GM23338 (cell line): Measurements from ENCODE around the gene FGF21. TPM values are rescaled to one million over a fixed set of nuclear protein-coding genes. Genes with fewer than 3 reads are reported as not detected.
A peak's percentile ranks its signal among the peaks of the same experiment; 100 is the strongest.

Experiments used
- ATAC-seq: fragments of 200-7000 bp; cut with Tn5 transposase; 3 replicates; pipeline ENCODE4 v1.9.1; 2020
- DNase-seq: peaks from one replicate; pipeline ENCODE4 v3.0.0-alpha.2; 2015; ENCODE audit warnings: low spot score
- H2AFZ ChIP-seq: fragments of 200-600 bp; sonication (generic); 2 replicates; pipeline ENCODE4 v1.8.0; 2016; ENCODE audit warnings: antibody characterized with exemption, mild to moderate bottlenecking, moderate library complexity
- H3F3A ChIP-seq: fragments of 200-600 bp; sonication (generic); replicated peaks from 2 replicates; pipeline ENCODE4 v1.8.0; 2017; ENCODE audit warnings: antibody characterized with exemption, mixed run types, low read depth
- H3K27ac ChIP-seq: fragments of 200-600 bp; sonication (generic); 2 replicates; pipeline ENCODE4 v1.6.1; 2016; ENCODE audit warnings: low read depth
- H3K27me3 ChIP-seq: fragments of 200-600 bp; sonication (generic); 2 replicates; pipeline ENCODE4 v1.8.0; 2016; ENCODE audit warnings: mild to moderate bottlenecking, mixed run types, moderate library complexity; ENCODE audit not compliant: insufficient read depth
- H3K36me3 ChIP-seq: fragments of 200-600 bp; sonication (generic); 2 replicates; pipeline ENCODE4 v1.8.0; 2016; ENCODE audit warnings: mild to moderate bottlenecking; ENCODE audit not compliant: insufficient read depth
- H3K4me1 ChIP-seq: fragments of 200-600 bp; sonication (generic); 2 replicates; pipeline ENCODE4 v1.8.0; 2016; ENCODE audit warnings: mild to moderate bottlenecking, moderate library complexity; ENCODE audit not compliant: insufficient read depth
- H3K4me2 ChIP-seq: fragments of 200-600 bp; sonication (generic); 2 replicates; pipeline ENCODE4 v1.7.1; 2017; ENCODE audit warnings: mixed run types
- H3K4me3 ChIP-seq: fragments of 200-600 bp; sonication (generic); 2 replicates; pipeline ENCODE4 v1.6.1; 2016; ENCODE audit warnings: mixed run types
- H3K79me2 ChIP-seq: fragments of 200-600 bp; sonication (generic); replicated peaks from 2 replicates; pipeline ENCODE4 v1.8.0; 2017; ENCODE audit warnings: mild to moderate bottlenecking; ENCODE audit not compliant: insufficient read depth
- H3K9me2 ChIP-seq: fragments of 200-600 bp; sonication (generic); 2 replicates; pipeline ENCODE4 v1.8.0; 2017; ENCODE audit not compliant: insufficient read depth
- H4K20me1 ChIP-seq: fragments of 200-600 bp; sonication (generic); replicated peaks from 2 replicates; pipeline ENCODE4 v1.8.0; 2017; ENCODE audit warnings: mild to moderate bottlenecking; ENCODE audit not compliant: insufficient read depth
- H3K27ac Mint-ChIP-seq: 2 replicates; pipeline ENCODE4 v1.8.0; 2020; ENCODE audit warnings: inconsistent platforms, mild to moderate bottlenecking, moderate library complexity, mixed read lengths
- H3K27me3 Mint-ChIP-seq: 3 replicates; pipeline ENCODE4 v1.8.0; 2022; ENCODE audit warnings: low read depth, mild to moderate bottlenecking, moderate library complexity, mixed read lengths, inconsistent platforms; ENCODE audit not compliant: insufficient read depth, poor library complexity
- H3K36me3 Mint-ChIP-seq: 3 replicates; pipeline ENCODE4 v1.8.0; 2021; ENCODE audit warnings: low read depth, mild to moderate bottlenecking, inconsistent platforms, moderate library complexity, mixed read lengths
- H3K4me1 Mint-ChIP-seq: 3 replicates; pipeline ENCODE4 v1.8.0; 2020; ENCODE audit warnings: mild to moderate bottlenecking, inconsistent platforms, mixed read lengths
- H3K4me3 Mint-ChIP-seq: 3 replicates; pipeline ENCODE4 v1.8.0; 2021; ENCODE audit warnings: moderate library complexity, mild to moderate bottlenecking, inconsistent platforms, mixed read lengths
- H3K9me3 Mint-ChIP-seq: 3 replicates; pipeline ENCODE4 v1.8.0; 2020; ENCODE audit warnings: moderate library complexity, mild to moderate bottlenecking, inconsistent platforms, mixed read lengths
- ZNF331 ChIP-seq: fragments of 250-450 bp; sonication (Bioruptor Pico); IDR thresholded peaks from 2 replicates; pipeline ENCODE4 v1.5.0; 2020; ENCODE audit warnings: low read depth, mild to moderate bottlenecking, moderate library complexity
- polyA plus RNA-seq: library from polyadenylated mRNA; unstranded; fragments of >200 nt; fragmentation: Nextera tagmentation; extraction: Ambion mirVana; gene quantifications from 2 replicates; pipeline ENCODE4 v1.2.1, GENCODE V29; 2016
- total RNA-seq: library from RNA; depleted of rRNA; stranded (reverse); fragments of >200 nt; shearing (Covaris generic); gene quantifications from 2 replicates; pipeline ENCODE4 v1.2.3, GENCODE V29; 2014
- TF ChIP-seq, protein P1 (sequence below), 2 experiments: fragments of 200-600 bp in 1 of 2; sonication (generic) in 1 of 2; conservative IDR thresholded peaks; 2 replicates each; pipeline versions ENCODE4 v1.5.1 to v1.6.1; 2016 to 2017; ENCODE audit warnings: antibody characterized with exemption in 2 of 2, low read depth in 2 of 2, mild to moderate bottlenecking in 2 of 2, moderate library complexity in 1 of 2
- TF ChIP-seq, protein P2 (sequence below): IDR thresholded peaks from 2 replicates; pipeline ENCODE4 v1.6.1; 2016; ENCODE audit warnings: antibody characterized with exemption

FGF21 gene
- total and polyA plus RNA-seq, 2 experiments from 2014 or later: 0.78 to 1.3 TPM

DNA sequence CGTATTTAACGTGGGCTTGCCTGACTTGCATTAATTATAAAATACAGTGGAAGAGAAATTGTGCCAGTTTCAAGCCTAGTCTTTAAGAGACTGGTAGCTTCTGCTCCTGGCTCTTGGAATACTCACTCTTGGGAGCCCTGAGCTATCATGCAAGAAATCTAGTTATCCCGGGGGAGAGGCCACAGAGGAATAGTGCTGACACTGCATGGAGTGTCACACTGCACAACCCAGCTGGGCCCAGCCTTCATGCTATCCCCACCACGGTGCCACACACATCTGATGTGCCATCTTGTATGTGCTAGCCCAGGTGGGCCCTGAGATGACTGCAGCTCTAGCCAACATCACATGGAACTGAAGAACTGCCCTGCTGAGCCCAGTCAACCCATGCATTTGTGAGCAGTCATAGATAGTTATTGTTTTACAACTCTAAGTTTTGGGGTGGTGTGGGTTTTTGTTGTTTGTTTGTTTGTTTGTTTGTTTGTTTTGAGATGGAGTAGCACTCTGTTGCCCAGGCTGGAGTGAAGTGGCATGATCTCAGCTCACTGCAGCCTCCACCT, 44.1 kb upstream of the FGF21 start:
- H3K4me1 ChIP-seq: peaks cover 23% of the 10 kb centered on the region; the same call in 1 of the 2 replicates
- no peak overlapping the region for H3K4me3 ChIP-seq
- peaks cover 9% of the 10 kb centered on the region for H3K9me3 Mint-ChIP-seq
- DNase-seq (no peak), ATAC-seq (no peak)
- no peak overlapping the region for H3K4me3 Mint-ChIP-seq
- peaks cover 14% of the 10 kb centered on the region; the same call in 1 of the 2 replicates for H3F3A ChIP-seq
- no peaks in the 10 kb centered on the region for H3K9me2 ChIP-seq
- no peaks in the 10 kb centered on the region for H3K36me3 ChIP-seq
- peak; percentile 83 for TF ChIP-seq ZNF331 (CRISPR knock-in tag)
- TF ChIP-seq, protein P1, sequence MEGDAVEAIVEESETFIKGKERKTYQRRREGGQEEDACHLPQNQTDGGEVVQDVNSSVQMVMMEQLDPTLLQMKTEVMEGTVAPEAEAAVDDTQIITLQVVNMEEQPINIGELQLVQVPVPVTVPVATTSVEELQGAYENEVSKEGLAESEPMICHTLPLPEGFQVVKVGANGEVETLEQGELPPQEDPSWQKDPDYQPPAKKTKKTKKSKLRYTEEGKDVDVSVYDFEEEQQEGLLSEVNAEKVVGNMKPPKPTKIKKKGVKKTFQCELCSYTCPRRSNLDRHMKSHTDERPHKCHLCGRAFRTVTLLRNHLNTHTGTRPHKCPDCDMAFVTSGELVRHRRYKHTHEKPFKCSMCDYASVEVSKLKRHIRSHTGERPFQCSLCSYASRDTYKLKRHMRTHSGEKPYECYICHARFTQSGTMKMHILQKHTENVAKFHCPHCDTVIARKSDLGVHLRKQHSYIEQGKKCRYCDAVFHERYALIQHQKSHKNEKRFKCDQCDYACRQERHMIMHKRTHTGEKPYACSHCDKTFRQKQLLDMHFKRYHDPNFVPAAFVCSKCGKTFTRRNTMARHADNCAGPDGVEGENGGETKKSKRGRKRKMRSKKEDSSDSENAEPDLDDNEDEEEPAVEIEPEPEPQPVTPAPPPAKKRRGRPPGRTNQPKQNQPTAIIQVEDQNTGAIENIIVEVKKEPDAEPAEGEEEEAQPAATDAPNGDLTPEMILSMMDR (conservative IDR thresholded peaks at IDR 0.05; ENCODE audit: low read depth in 2 of 2): no peak
- TF ChIP-seq, protein P2, sequence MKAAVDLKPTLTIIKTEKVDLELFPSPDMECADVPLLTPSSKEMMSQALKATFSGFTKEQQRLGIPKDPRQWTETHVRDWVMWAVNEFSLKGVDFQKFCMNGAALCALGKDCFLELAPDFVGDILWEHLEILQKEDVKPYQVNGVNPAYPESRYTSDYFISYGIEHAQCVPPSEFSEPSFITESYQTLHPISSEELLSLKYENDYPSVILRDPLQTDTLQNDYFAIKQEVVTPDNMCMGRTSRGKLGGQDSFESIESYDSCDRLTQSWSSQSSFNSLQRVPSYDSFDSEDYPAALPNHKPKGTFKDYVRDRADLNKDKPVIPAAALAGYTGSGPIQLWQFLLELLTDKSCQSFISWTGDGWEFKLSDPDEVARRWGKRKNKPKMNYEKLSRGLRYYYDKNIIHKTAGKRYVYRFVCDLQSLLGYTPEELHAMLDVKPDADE: no peak
- no peak overlapping the region for H3K4me2 ChIP-seq
- H3K4me1 Mint-ChIP-seq: peaks cover 25% of the 10 kb centered on the region
- H3K27ac ChIP-seq: no peak overlapping the region
- peaks cover 7% of the 10 kb centered on the region; the same call in 1 of the 3 replicates for H3K36me3 Mint-ChIP-seq
- no peaks in the 10 kb centered on the region for H3K27me3 ChIP-seq
- no peaks in the 10 kb centered on the region for H3K79me2 ChIP-seq
- no peaks in the 10 kb centered on the region for H4K20me1 ChIP-seq
- H2AFZ ChIP-seq: no peak overlapping the region
- H3K27ac Mint-ChIP-seq: no peak overlapping the region
- peaks cover 21% of the 10 kb centered on the region for H3K27me3 Mint-ChIP-seq

DNA sequence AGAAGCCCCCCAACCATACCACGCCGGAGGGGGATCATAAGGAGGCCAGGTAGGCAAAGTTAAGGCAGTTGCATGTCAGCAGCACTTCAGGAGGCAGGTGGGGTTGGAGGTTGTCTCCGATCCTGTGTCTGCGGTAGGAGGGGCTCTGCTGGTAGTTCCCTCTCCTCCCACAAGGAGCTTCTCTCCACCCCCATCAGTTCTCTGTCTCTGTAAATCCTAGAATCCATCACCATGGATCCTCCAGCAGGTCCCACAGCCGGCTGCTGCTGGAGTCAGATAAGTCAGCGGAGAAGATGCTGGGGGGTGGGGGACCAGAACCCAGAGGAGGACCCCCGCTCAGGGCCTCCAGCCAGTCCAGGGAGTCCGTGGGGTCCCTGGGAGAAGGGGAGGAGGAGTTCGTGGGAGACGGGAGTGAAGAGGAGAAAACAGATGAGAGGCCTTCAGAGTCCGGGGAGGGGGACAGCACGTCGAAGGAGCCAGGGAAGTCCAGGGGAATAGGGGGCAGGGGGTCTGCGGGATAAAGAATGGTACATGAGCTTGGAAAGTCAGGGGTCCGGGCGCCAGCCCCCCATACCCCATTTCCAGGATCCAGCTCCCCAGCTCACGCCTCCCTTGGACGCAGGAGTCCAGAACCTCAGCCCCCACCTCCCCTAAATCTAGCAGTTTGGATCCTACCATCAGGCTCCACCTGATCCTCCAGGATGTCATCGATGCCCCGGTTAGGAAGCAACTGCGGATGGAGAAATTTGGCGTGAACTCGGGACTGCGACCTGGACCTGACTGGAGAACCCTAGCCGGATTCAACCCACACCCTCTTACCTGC, 42.1 kb upstream of the FGF21 start:
- TF ChIP-seq, protein P1 (conservative IDR thresholded peaks at IDR 0.05; ENCODE audit: low read depth in 2 of 2): peak; percentile 10 to 42; a peak in 2 of 4 replicates
- TF ChIP-seq ZNF331 (CRISPR knock-in tag): no peak
- H3K4me2 ChIP-seq: peak overlapping the region; percentile 92
- ATAC-seq: peak; percentile 57
- H3K27ac ChIP-seq: no peak overlapping the region
- H3K9me3 Mint-ChIP-seq: peaks cover 9% of the 10 kb centered on the region; the same call in 2 of the 3 replicates
- peak overlapping the region; percentile 85 for H3K4me3 ChIP-seq
- H3K79me2 ChIP-seq: no peaks in the 10 kb centered on the region
- H3K9me2 ChIP-seq: no peaks in the 10 kb centered on the region
- peaks cover 30% of the 10 kb centered on the region; the same call in 1 of the 2 replicates for H3K4me1 ChIP-seq
- peak; percentile 84 for DNase-seq
- no peak overlapping the region for H3K27ac Mint-ChIP-seq
- H3K4me1 Mint-ChIP-seq: peaks cover 30% of the 10 kb centered on the region
- no peaks in the 10 kb centered on the region for H4K20me1 ChIP-seq
- peak overlapping the region; percentile 54; the same call in 1 of the 2 replicates for H2AFZ ChIP-seq
- H3F3A ChIP-seq: peaks cover 14% of the 10 kb centered on the region; the same call in 1 of the 2 replicates
- H3K36me3 Mint-ChIP-seq: peaks cover 7% of the 10 kb centered on the region; the same call in 2 of the 3 replicates
- H3K27me3 Mint-ChIP-seq: peaks cover 21% of the 10 kb centered on the region
- peak overlapping the region; percentile 87 for H3K4me3 Mint-ChIP-seq
- no peaks in the 10 kb centered on the region for H3K36me3 ChIP-seq
- no peaks in the 10 kb centered on the region for H3K27me3 ChIP-seq
